CD14-positive monocyte (primary cell): ENCODE measurements around the gene HOXC12. TPM values are rescaled to one million over a fixed set of nuclear protein-coding genes. Genes with fewer than 3 reads are reported as not detected.

ENCODE experiments used
- DNase-seq, 3 donors: peaks; one replicate each; pipeline ENCODE4 v3.0.0-alpha.2; 2011 to 2022
- H2AFZ ChIP-seq: 2 replicates; pipeline ENCODE4 v1.6.0; 2012; ENCODE audit warnings: mild to moderate bottlenecking, low read depth, low read length, inconsistent platforms; ENCODE audit not compliant: insufficient read depth, poor library complexity, severe bottlenecking
- H3K27ac ChIP-seq, 2 donors: 1 replicate in 1 of 2; 2 replicates in 1 of 2; pipeline ENCODE4 v1.5.1; 2012 to 2013; ENCODE audit warnings: low read length in 2 of 2, control low read depth in 1 of 2, inconsistent platforms in 1 of 2, low read depth in 1 of 2, mild to moderate bottlenecking in 1 of 2
- H3K27me3 ChIP-seq, 2 donors: one replicate each; pipeline versions ENCODE4 v1.6.0 to v1.6.1; 2011 to 2013; ENCODE audit warnings: low read length in 2 of 2; ENCODE audit not compliant: control insufficient read depth in 2 of 2, insufficient read depth in 2 of 2
- H3K36me3 ChIP-seq, 2 donors: replicated peaks in 1 of 2; 1 replicate in 1 of 2; 2 replicates in 1 of 2; pipeline versions ENCODE4 v1.5.1 to v1.6.1; 2012 to 2013; ENCODE audit warnings: low read length in 2 of 2, control low read depth in 1 of 2, inconsistent platforms in 1 of 2, mild to moderate bottlenecking in 1 of 2; ENCODE audit not compliant: insufficient read depth in 2 of 2, control insufficient read depth in 1 of 2
- H3K4me1 ChIP-seq, 2 donors: 1 replicate in 1 of 2; 2 replicates in 1 of 2; pipeline versions ENCODE4 v1.5.1 to v1.6.1; 2012 to 2013; ENCODE audit warnings: low read length in 2 of 2, control low read depth in 1 of 2, inconsistent platforms in 1 of 2, mild to moderate bottlenecking in 1 of 2, moderate library complexity in 1 of 2; ENCODE audit not compliant: insufficient read depth in 2 of 2, control insufficient read depth in 1 of 2
- H3K4me2 ChIP-seq: replicated peaks from 2 replicates; pipeline ENCODE3; 2012; ENCODE audit warnings: low read length, moderate library complexity, mild to moderate bottlenecking; ENCODE audit not compliant: poor library complexity, severe bottlenecking; ENCODE audit errors: extremely low read depth
- H3K4me3 ChIP-seq, 3 experiments: fragments of 200-600 bp in 1 of 3; sonication (generic) in 1 of 3; replicated peaks in 1 of 3; 1 replicate in 2 of 3; 2 replicates in 1 of 3; pipeline ENCODE4 v1.5.1; 2011 to 2013; ENCODE audit warnings: low read length in 3 of 3, mild to moderate bottlenecking in 3 of 3, control low read depth in 2 of 3, low read depth in 2 of 3, inconsistent platforms in 1 of 3, moderate library complexity in 1 of 3
- H3K79me2 ChIP-seq: 2 replicates; pipeline ENCODE4 v1.6.0; 2012; ENCODE audit warnings: mild to moderate bottlenecking, control low read depth, inconsistent platforms, low read length, moderate library complexity; ENCODE audit not compliant: insufficient read depth
- H3K9ac ChIP-seq: 2 replicates; pipeline ENCODE4 v1.6.0; 2017; ENCODE audit warnings: low read length, mild to moderate bottlenecking; ENCODE audit not compliant: insufficient read depth, poor library complexity, severe bottlenecking
- H3K9me3 ChIP-seq, 2 donors: replicated peaks in 1 of 2; 1 replicate in 1 of 2; 2 replicates in 1 of 2; pipeline versions ENCODE4 v1.5.1 to v1.6.1; 2012 to 2013; ENCODE audit warnings: low read length in 2 of 2, control low read depth in 1 of 2; ENCODE audit not compliant: control insufficient read depth in 1 of 2, insufficient read depth in 1 of 2
- H4K20me1 ChIP-seq: 2 replicates; pipeline ENCODE4 v1.6.0; 2012; ENCODE audit warnings: mild to moderate bottlenecking, low read length, control low read depth, moderate library complexity; ENCODE audit not compliant: insufficient read depth
- H3K27ac Mint-ChIP-seq, 7 donors: one replicate each; pipeline ENCODE4 v1.8.0; 2020; ENCODE audit warnings: mild to moderate bottlenecking in 7 of 7, mixed read lengths in 7 of 7, moderate library complexity in 6 of 7, inconsistent platforms in 2 of 7
- H3K27me3 Mint-ChIP-seq, 3 donors: one replicate each; pipeline ENCODE4 v1.8.0; 2021 to 2022; ENCODE audit warnings: low read depth in 3 of 3, mild to moderate bottlenecking in 3 of 3, mixed read lengths in 3 of 3, moderate library complexity in 3 of 3, inconsistent platforms in 1 of 3
- H3K36me3 Mint-ChIP-seq, 2 donors: one replicate each; pipeline ENCODE4 v1.8.0; 2020; ENCODE audit warnings: mixed read lengths in 2 of 2, inconsistent platforms in 1 of 2, mild to moderate bottlenecking in 1 of 2
- H3K4me1 Mint-ChIP-seq: one replicate; pipeline ENCODE4 v1.8.0; 2020; ENCODE audit warnings: mild to moderate bottlenecking, mixed read lengths
- H3K4me3 Mint-ChIP-seq, 2 donors: one replicate each; pipeline ENCODE4 v1.8.0; 2020; ENCODE audit warnings: mild to moderate bottlenecking in 2 of 2, mixed read lengths in 2 of 2, moderate library complexity in 1 of 2
- H3K9me3 Mint-ChIP-seq, 7 donors: one replicate each; pipeline ENCODE4 v1.8.0; 2020 to 2022; ENCODE audit warnings: mixed read lengths in 7 of 7, mild to moderate bottlenecking in 6 of 7, moderate library complexity in 6 of 7, inconsistent platforms in 2 of 7
- CTCF ChIP-seq: fragments of 200-600 bp; IDR thresholded peaks from one replicate; pipeline ENCODE4 v1.8.0; 2022; ENCODE audit warnings: antibody characterized with exemption, mild to moderate bottlenecking
- WGBS: methylation state at CpG from one replicate; pipeline ENCODE4 v1.1.5; 2013; ENCODE audit warnings: missing lambda C conversion rate; ENCODE audit not compliant: insufficient coverage; 5-methylcytosine and 5-hydroxymethylcytosine counted together
- intact Hi-C, 2 donors: fragments of 100-400 bp; cut with micrococcal nuclease; formaldehyde crosslinking; loops; one replicate each; pipeline versions ENCODE4 v1.15.0 to v1.15.1; 2023
- polyA plus RNA-seq, 3 donors: library from polyadenylated mRNA; depleted of rRNA in 1 of 3; unstranded in 2 of 3; stranded (reverse) in 1 of 3; fragments of 300-500 nt in 2 of 3; fragments of >200 nt in 1 of 3; fragmentation: Illumina TruSeq in 2 of 3; gene quantifications; 1 replicate in 2 of 3; 2 replicates in 1 of 3; pipeline ENCODE4 v1.2.3, GENCODE V29; 2012 to 2021

Gene HOXC12
- polyA plus RNA-seq, 3 donors = not detected

GRCh38 chr12:53916788-53917655 is 37.7 kb upstream of the HOXC12 start:
- H3K9me3 ChIP-seq = no peaks in the 10 kb centered on the region
- H4K20me1 ChIP-seq = no peaks in the 10 kb centered on the region
- Mint-ChIP-seq H3K4me3 (peak overlapping the region in 1 of 2 donors; percentile 44), H3K9me3 (peaks cover 0 to 5% (median 0%) of the 10 kb centered on the region in 7 donors), H3K27me3 (peaks cover 58 to 80% (median 63%) of the 10 kb centered on the region in 3 donors), H3K27ac (no peak overlapping the region), H3K36me3 (no peaks in the 10 kb centered on the region), H3K4me1 (no peaks in the 10 kb centered on the region)
- H3K4me3 ChIP-seq = no peak overlapping the region
- H3K4me2 ChIP-seq = no peak overlapping the region
- H3K9ac ChIP-seq = no peak overlapping the region
- no peaks in the 10 kb centered on the region for H3K36me3 ChIP-seq
- TF ChIP-seq CTCF = no peak
- WGBS = no CpG with 5 or more reads among the region's 5 CpGs
- H3K27ac ChIP-seq = no peak overlapping the region
- H3K79me2 ChIP-seq = no peaks in the 10 kb centered on the region
- intact Hi-C loops = no loop called here
- no peak overlapping the region for H2AFZ ChIP-seq
- DNase-seq = no peak
- no peaks in the 10 kb centered on the region for H3K4me1 ChIP-seq
- peaks cover 54 to 76% of the 10 kb centered on the region in 2 donors for H3K27me3 ChIP-seq

GRCh38 chr12:53924521-53925405 is 29.9 kb upstream of the HOXC12 start:
- Mint-ChIP-seq H3K27ac (no peak overlapping the region), H3K4me3 (peak overlapping the region in 1 of 2 donors; percentile 23), H3K4me1 (peaks cover 3% of the 10 kb centered on the region), H3K36me3 (no peaks in the 10 kb centered on the region), H3K27me3 (peaks cover 88 to 90% (median 89%) of the 10 kb centered on the region in 3 donors), H3K9me3 (peaks cover 0 to 24% (median 17%) of the 10 kb centered on the region in 7 donors)
- Histone ChIP-seq H2AFZ (no peak overlapping the region), H3K9ac (no peak overlapping the region), H3K4me3 (no peak overlapping the region), H3K27me3 (peaks cover 97 to 98% of the 10 kb centered on the region in 2 donors), H3K4me1 (no peaks in the 10 kb centered on the region), H3K9me3 (peaks cover 11 to 64% of the 10 kb centered on the region in 2 donors), H3K36me3 (no peaks in the 10 kb centered on the region), H4K20me1 (no peaks in the 10 kb centered on the region), H3K27ac (no peak overlapping the region), H3K79me2 (no peaks in the 10 kb centered on the region), H3K4me2 (no peak overlapping the region)
- no peak for DNase-seq
- TF ChIP-seq CTCF = no peak
- intact Hi-C loops = no loop called here
- no CpG with 5 or more reads among the region's 2 CpGs for WGBS
